Caco-2 (cell line): ENCODE results near the gene AGK. TPM values are rescaled to one million over a fixed set of nuclear protein-coding genes. Genes with fewer than 3 reads are reported as not detected.
"Not testable (repeated sequence)": the region's sequence is repeated elsewhere in the genome, so short reads cannot be mapped to it uniquely, and the experiment has no call there.

Experiments used
- BruUV-seq: library from RNA; stranded (reverse); fragments of 400-500 nt; replicated peaks from 2 replicates; lab custom pipeline; 2021; lab: Mats Ljungman, UMichigan
- CTCF ChIA-PET: fragments of 300-600 bp; sonication (Branson Sonifier 250); formaldehyde crosslinking; loops from one replicate; lab custom pipeline; 2022; ENCODE audit warnings: antibody characterized with exemption; lab: Charles Lee
- POLR2A ChIA-PET: fragments of 300-600 bp; sonication (Branson Sonifier 250); formaldehyde crosslinking; loops from one replicate; lab custom pipeline; 2022; ENCODE audit warnings: antibody characterized with exemption; lab: Charles Lee
- DNase-seq, 2 experiments: peaks; one replicate each; pipeline versions ENCODE4 v3.0.0 to v3.0.0-alpha.2; 2020 to 2022
- H3K27me3 ChIP-seq: replicated peaks from 2 replicates; pipeline ENCODE4 v1.6.0; 2011; ENCODE audit warnings: low read length; ENCODE audit not compliant: control insufficient read depth, insufficient read depth
- H3K36me3 ChIP-seq: 2 replicates; pipeline ENCODE4 v1.5.1; 2011; ENCODE audit warnings: low read length; ENCODE audit not compliant: control insufficient read depth, insufficient read depth
- H3K4me1 ChIP-seq: fragments of 250-450 bp; sonication (Bioruptor Pico); 2 replicates; pipeline ENCODE4 v1.5.1; 2020; ENCODE audit warnings: mild to moderate bottlenecking
- H3K4me3 ChIP-seq: 2 replicates; pipeline ENCODE4 v1.5.1; 2011; ENCODE audit warnings: low read depth, mild to moderate bottlenecking, control low read depth, low read length
- H3K9me3 ChIP-seq: fragments of 250-450 bp; sonication (Bioruptor Pico); 2 replicates; pipeline ENCODE4 v1.5.1; 2020; ENCODE audit warnings: mild to moderate bottlenecking, moderate library complexity
- H3K27ac Mint-ChIP-seq: one replicate; pipeline ENCODE4 v1.8.0; 2022; ENCODE audit warnings: mixed read lengths; ENCODE audit not compliant: unreplicated experiment
- H3K27me3 Mint-ChIP-seq: one replicate; pipeline ENCODE4 v1.8.0; 2022; ENCODE audit warnings: mixed read lengths; ENCODE audit not compliant: insufficient read depth, unreplicated experiment
- H3K36me3 Mint-ChIP-seq: one replicate; pipeline ENCODE4 v1.8.0; 2022; ENCODE audit warnings: mild to moderate bottlenecking, mixed read lengths; ENCODE audit not compliant: insufficient read depth, unreplicated experiment
- H3K4me1 Mint-ChIP-seq: one replicate; pipeline ENCODE4 v1.8.0; 2022; ENCODE audit warnings: low read depth, mixed read lengths; ENCODE audit not compliant: unreplicated experiment
- H3K4me3 Mint-ChIP-seq: one replicate; pipeline ENCODE4 v1.8.0; 2022; ENCODE audit warnings: mild to moderate bottlenecking, moderate library complexity, mixed read lengths; ENCODE audit not compliant: unreplicated experiment
- H3K9me3 Mint-ChIP-seq: one replicate; pipeline ENCODE4 v1.8.0; 2022; ENCODE audit warnings: mixed read lengths; ENCODE audit not compliant: unreplicated experiment
- CTCF ChIP-seq, 2 experiments: fragments of 200-600 bp in 1 of 2; IDR thresholded peaks; 1 replicate in 1 of 2; 2 replicates in 1 of 2; pipeline versions ENCODE4 v1.5.1 to v1.8.0; 2011 to 2022; ENCODE audit warnings: antibody characterized with exemption in 1 of 2, control low read depth in 1 of 2, inconsistent platforms in 1 of 2, low read depth in 1 of 2, low read length in 1 of 2, mild to moderate bottlenecking in 1 of 2, moderate library complexity in 1 of 2; ENCODE audit not compliant: insufficient read depth in 1 of 2, severe bottlenecking in 1 of 2, unreplicated experiment in 1 of 2
- intact Hi-C: fragments of 100-400 bp; cut with micrococcal nuclease; formaldehyde crosslinking; loops from one replicate; pipeline ENCODE4 v1.10.0; 2022; ENCODE audit not compliant: unreplicated experiment
- total RNA-seq: library from RNA; stranded (reverse); gene quantifications from 2 replicates; pipeline ENCODE4 v1.2.3, GENCODE V29; 2022

Gene AGK
- total RNA-seq, 1 experiment from 2014 or later: 32.3 TPM

GRCh38 chr7:141688043-141688442 is 136.8 kb downstream of the AGK start:
- H3K27me3 Mint-ChIP-seq: no peaks in the 10 kb centered on the region
- H3K4me3 ChIP-seq: no peak overlapping the region
- intact Hi-C loops: no loop called here
- no peaks in the 10 kb centered on the region for H3K9me3 ChIP-seq
- H3K9me3 Mint-ChIP-seq: no peaks in the 10 kb centered on the region
- H3K4me1 Mint-ChIP-seq: peaks cover 7% of the 10 kb centered on the region
- no TSS peak for BruUV-seq
- H3K36me3 ChIP-seq: no peaks in the 10 kb centered on the region
- no peak for DNase-seq
- no peak for TF ChIP-seq CTCF (IDR thresholded peaks at IDR 0.05; ENCODE audit: insufficient read depth in 1 of 2, low read depth in 1 of 2, low read length in 1 of 2, severe bottlenecking in 1 of 2, unreplicated experiment in 1 of 2)
- ChIA-PET CTCF (interaction anchor here (0.7 kb wide), 1 partner anchor 900 kb away, joined by 5 read pairs; no protein-coding TSS in a partner anchor), POLR2A (no interaction called here)
- no peaks in the 10 kb centered on the region for H3K27me3 ChIP-seq
- H3K27ac Mint-ChIP-seq: no peak overlapping the region
- H3K4me3 Mint-ChIP-seq: no peak overlapping the region
- H3K36me3 Mint-ChIP-seq: peaks cover 12% of the 10 kb centered on the region
- H3K4me1 ChIP-seq: no peaks in the 10 kb centered on the region

GRCh38 chr7:141689072-141689825 is 138.0 kb downstream of the AGK start:
- DNase-seq, POLR2A ChIA-PET, H3K27ac Mint-ChIP-seq, H3K4me1 ChIP-seq, H3K4me3 Mint-ChIP-seq, H3K36me3 ChIP-seq, BruUV-seq, H3K4me3 ChIP-seq, H3K9me3 Mint-ChIP-seq, H3K27me3 Mint-ChIP-seq, H3K4me1 Mint-ChIP-seq, H3K9me3 ChIP-seq, intact Hi-C loops, H3K27me3 ChIP-seq: not testable (repeated sequence)
- peaks cover 12% of the 10 kb centered on the region for H3K36me3 Mint-ChIP-seq
- CTCF ChIA-PET: interaction anchor here (0.6 kb wide), 2 partner anchors 35 to 135 kb away, joined by 3 read pairs; no protein-coding TSS in a partner anchor

GRCh38 chr7:141691540-141691939 is 140.3 kb downstream of the AGK start:
- Mint-ChIP-seq H3K27me3 (no peaks in the 10 kb centered on the region), H3K27ac (no peak overlapping the region), H3K4me3 (no peak overlapping the region), H3K36me3 (peaks cover 6% of the 10 kb centered on the region), H3K4me1 (peaks cover 7% of the 10 kb centered on the region), H3K9me3 (no peaks in the 10 kb centered on the region)
- Histone ChIP-seq H3K9me3 (no peaks in the 10 kb centered on the region), H3K4me3 (no peak overlapping the region), H3K4me1 (no peaks in the 10 kb centered on the region), H3K27me3 (no peaks in the 10 kb centered on the region), H3K36me3 (no peaks in the 10 kb centered on the region)
- no peak for DNase-seq
- no peak for TF ChIP-seq CTCF (IDR thresholded peaks at IDR 0.05; ENCODE audit: insufficient read depth in 1 of 2, low read depth in 1 of 2, low read length in 1 of 2, severe bottlenecking in 1 of 2, unreplicated experiment in 1 of 2)
- no TSS peak for BruUV-seq
- CTCF ChIA-PET: no interaction called here
- POLR2A ChIA-PET: no interaction called here
- intact Hi-C loops: no loop called here
